HG02678 (cell line): ENCODE data around the gene TRIM22.
"Not testable (repeated sequence)": the region's sequence is repeated elsewhere in the genome, so short reads cannot be mapped to it uniquely, and the experiment has no call there.

Experiments used
- ATAC-seq: cut with Tn5 transposase; IDR thresholded peaks from one replicate; pipeline ENCODE4 v1.9.1; 2021; ENCODE audit warnings: mild to moderate bottlenecking, moderate library complexity; ENCODE audit not compliant: unreplicated experiment

The TRIM22 gene

GRCh38 chr11:5689551-5689983 is at the start of gene TRIM22:
Gene TRIM22 (plus strand): TSS chr11:5689790. CDS start chr11:5696233, 6,443 bp downstream.
- ATAC-seq: peak; percentile 69

- no peak for ATAC-seq
Measured at GRCh38 chr11:5639953-5640352, 49.6 kb upstream of the TRIM22 start.

GRCh38 chr11:5643585-5643984 is 46.0 kb upstream of the TRIM22 start:
- ATAC-seq: no peak

GRCh38 chr11:5646139-5646538 is 43.5 kb upstream of the TRIM22 start:
- ATAC-seq: no peak

GRCh38 chr11:5655474-5655873 is 34.1 kb upstream of the TRIM22 start:
- no peak for ATAC-seq

GRCh38 chr11:5656956-5657355 is 32.6 kb upstream of the TRIM22 start:
- ATAC-seq: not testable (repeated sequence)

GRCh38 chr11:5658318-5658717 is 31.3 kb upstream of the TRIM22 start:
- ATAC-seq: no peak

GRCh38 chr11:5663511-5663910 is 26.1 kb upstream of the TRIM22 start:
- no peak for ATAC-seq

- ATAC-seq: no peak
Measured at GRCh38 chr11:5665051-5665570, 24.5 kb upstream of the TRIM22 start.

- ATAC-seq: no peak
Measured at GRCh38 chr11:5665746-5666401, 23.7 kb upstream of the TRIM22 start.

GRCh38 chr11:5666402-5666793 is 23.2 kb upstream of the TRIM22 start:
- no peak for ATAC-seq

- no peak for ATAC-seq
Measured at GRCh38 chr11:5671831-5672230, 17.8 kb upstream of the TRIM22 start.

GRCh38 chr11:5674391-5674790 is 15.2 kb upstream of the TRIM22 start:
- ATAC-seq: no peak

- ATAC-seq: no peak
Measured at GRCh38 chr11:5679811-5680210, 9.8 kb upstream of the TRIM22 start.

- ATAC-seq: not testable (repeated sequence)
Measured at GRCh38 chr11:5682890-5683441, 6.6 kb upstream of the TRIM22 start.

- not testable (repeated sequence) for ATAC-seq
Measured at GRCh38 chr11:5683620-5684019, 6.0 kb upstream of the TRIM22 start.

GRCh38 chr11:5684036-5684645 is 5.4 kb upstream of the TRIM22 start:
- peak; percentile 8 for ATAC-seq

- peak; percentile 78 for ATAC-seq
Measured at GRCh38 chr11:5684646-5685362, 4.8 kb upstream of the TRIM22 start, which contains the start of gene TRIM5. Gene TRIM5 (minus strand): TSS chr11:5685074. CDS start chr11:5680177, 4,897 bp downstream.

GRCh38 chr11:5686426-5686825 is 3.2 kb upstream of the TRIM22 start:
- ATAC-seq: no peak

- ATAC-seq: no peak
Measured at GRCh38 chr11:5688482-5688881, 1.1 kb upstream of the TRIM22 start.

- no peak for ATAC-seq
Measured at GRCh38 chr11:5690216-5690615, 626 bp downstream of the TRIM22 start.
